Adrenal gland (tissue), 12 donors: ENCODE data around the gene MATR3. TPM values are rescaled to one million over a fixed set of nuclear protein-coding genes. Genes with fewer than 3 reads are reported as not detected.
A peak's percentile ranks its signal among the peaks of the same experiment; 100 is the strongest.

Source experiments
- DNase-seq, 7 donors: peaks; one replicate each; pipeline ENCODE4 v3.0.0-alpha.2; 2019 to 2020
- H3K27ac ChIP-seq, 5 donors: fragments of 200-600 bp; sonication (generic) in 4 of 5; 1 replicate in 3 of 5; 2 replicates in 2 of 5; pipeline versions ENCODE4 v1.5.1 to v1.8.0; 2016 to 2020; ENCODE audit warnings: mild to moderate bottlenecking in 1 of 5
- H3K27me3 ChIP-seq: fragments of 200-600 bp; 2 replicates; pipeline ENCODE4 v1.8.0; 2021
- H3K36me3 ChIP-seq, 2 donors: fragments of 200-600 bp; replicated peaks in 1 of 2; 1 replicate in 1 of 2; 2 replicates in 1 of 2; pipeline versions ENCODE4 v1.5.1 to v1.8.0; 2018 to 2022
- H3K4me1 ChIP-seq, 2 donors: fragments of 200-600 bp; replicated peaks in 1 of 2; 1 replicate in 1 of 2; 2 replicates in 1 of 2; pipeline versions ENCODE4 v1.5.1 to v1.8.0; 2018 to 2021
- H3K4me3 ChIP-seq, 4 donors: fragments of 200-600 bp; sonication (generic) in 3 of 4; one replicate each; pipeline ENCODE4 v1.5.1; 2016 to 2018
- H3K9me3 ChIP-seq, 3 donors: fragments of 200-600 bp; sonication (generic) in 1 of 3; replicated peaks in 1 of 3; 1 replicate in 2 of 3; 2 replicates in 1 of 3; pipeline versions ENCODE4 v1.5.1 to v1.8.0; 2016 to 2021
- CTCF ChIP-seq, 6 experiments: fragments of 450-650 bp in 4 of 6; fragments of 200-600 bp in 2 of 6; sonication (generic) in 1 of 6; IDR thresholded peaks; 1 replicate in 5 of 6; 2 replicates in 1 of 6; pipeline versions ENCODE4 v1.5.1 to v1.8.0; 2016 to 2021; ENCODE audit warnings: antibody characterized with exemption in 6 of 6, mild to moderate bottlenecking in 2 of 6, moderate library complexity in 1 of 6
- POLR2A ChIP-seq, 2 donors: fragments of 450-650 bp; IDR thresholded peaks; one replicate each; pipeline ENCODE4 v1.6.1; 2017; ENCODE audit warnings: antibody characterized with exemption in 2 of 2, mild to moderate bottlenecking in 2 of 2, moderate library complexity in 1 of 2
- WGBS, 4 donors: extraction: QIAGEN DNeasy Blood & Tissue Kit in 2 of 4; methylation state at CpG; one replicate each; pipeline versions ENCODE4 v1.1.5 to v1.1.7; 2013 to 2017; 5-methylcytosine and 5-hydroxymethylcytosine counted together
- intact Hi-C, 2 donors: fragments of 100-400 bp; cut with DNase I; formaldehyde crosslinking; loops; one replicate each; pipeline versions ENCODE4 v1.14.1 to v1.15.0; 2022 to 2023
- polyA plus RNA-seq, 3 donors: library from polyadenylated mRNA; stranded (reverse); fragments of 200-250 nt in 2 of 3; fragments of 350-450 nt in 1 of 3; fragmentation: Illumina TruSeq in 1 of 3; extraction: RNeasy Lipid Tissue Mini Kit (QIAGEN cat#74804) in 1 of 3; gene quantifications; one replicate each; pipeline ENCODE4 v1.2.3, GENCODE V29; 2013 to 2014
- total RNA-seq, 9 donors: library from RNA; depleted of rRNA in 4 of 9; stranded (reverse); fragments of >200 nt in 4 of 9; fragments of 120-200 nt in 1 of 9; fragmentation: NEBNext Ultra II Directional in 1 of 9; extraction: Animal tissue kit (Norgen Biotek cat#: 25700) in 1 of 9; gene quantifications; one replicate each; pipeline versions ENCODE4 v1.1.0 to v1.2.4, GENCODE V29; 2013 to 2023
- donor health status: healthy with polysubstance abuse.
- donor health status: Bipolar disorder and iron deficiency.
- donor health status: DM: yes; HTN: yes; CAD: no.
- donor health status: DM: no; HTN: no; CAD: no.
- donor health status: DM: no; HTN: no; CAD: no.
- donor health status: DM: yes; HTN: yes; CAD: no.

The MATR3 gene
- total and polyA plus RNA-seq, 12 donors, result 99.4 to 324 (median 176) TPM

- Histone ChIP-seq H3K9me3 (no peaks in the 10 kb centered on the region), H3K4me1 (no peaks in the 10 kb centered on the region), H3K4me3 (no peak overlapping the region), H3K36me3 (no peaks in the 10 kb centered on the region), H3K27ac (no peak overlapping the region), H3K27me3 (no peaks in the 10 kb centered on the region)
- no peak for TF ChIP-seq CTCF (IDR thresholded peaks at IDR 0.05)
- TF ChIP-seq POLR2A (IDR thresholded peaks at IDR 0.05), result no peak
- DNase-seq, result no peak
- 93 to 97% (median 95%) methylated on average over 5 of the region's 5 CpGs for WGBS, 4 donors
- intact Hi-C loops, result loop anchor here in 1 of 2 donors (10.0 kb wide), 2 partner anchors 52 to 162 kb away; no protein-coding TSS in a partner anchor
These were observed 36.7 kb upstream of the MATR3 start for GRCh38 chr5:139256820-139257219.

DNA sequence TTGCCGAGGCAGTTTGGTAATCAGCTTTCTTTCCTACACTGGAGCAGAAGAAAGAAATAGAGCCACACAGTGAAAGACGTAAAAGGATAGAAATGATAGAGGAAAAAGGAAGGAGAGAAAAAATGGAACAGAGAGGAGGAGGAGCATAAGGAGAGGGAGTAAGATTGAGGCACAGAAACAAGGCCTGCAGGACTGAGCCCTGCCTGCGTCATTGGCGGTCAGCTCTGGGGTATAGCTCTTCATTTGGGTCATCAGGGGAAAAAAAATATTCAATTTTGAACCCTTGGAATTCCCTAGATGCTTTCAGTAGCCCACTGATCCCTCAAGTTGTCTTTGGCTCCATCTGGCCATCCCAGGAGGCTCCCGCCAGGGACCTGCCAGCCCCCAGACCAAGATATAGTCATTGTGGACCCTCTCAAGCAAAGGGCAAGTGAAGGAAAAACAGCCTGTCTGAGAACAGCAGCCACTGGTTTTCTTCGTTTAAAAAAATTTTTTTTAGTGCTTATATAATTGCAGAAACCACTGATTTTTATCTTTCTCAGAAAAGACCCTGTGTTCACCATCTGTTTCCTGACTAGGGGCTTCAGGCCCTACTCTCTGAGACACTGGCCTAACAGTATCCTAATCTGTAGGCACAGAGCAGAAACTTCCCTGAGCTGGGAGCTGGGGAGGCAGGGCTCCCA lies 31.3 kb upstream of the MATR3 start:
- 52 to 58% (median 55%) methylated on average over 6 of the region's 6 CpGs for WGBS, 4 donors
- TF ChIP-seq CTCF (IDR thresholded peaks at IDR 0.05), result no peak
- no peak for TF ChIP-seq POLR2A (IDR thresholded peaks at IDR 0.05)
- Histone ChIP-seq H3K27me3 (no peaks in the 10 kb centered on the region), H3K4me3 (no peak overlapping the region), H3K36me3 (no peaks in the 10 kb centered on the region), H3K4me1 (peaks cover 0 to 12% of the 10 kb centered on the region in 2 donors), H3K9me3 (no peaks in the 10 kb centered on the region), H3K27ac (peak overlapping the region in 2 of 5 donors; percentile 23 to 27)
- intact Hi-C loops, result loop anchor here (5.0 to 10.0 kb wide), 3 partner anchors 617 to 677 kb away; no protein-coding TSS in a partner anchor
- no peak for DNase-seq

- H3K4me3 ChIP-seq, result no peak overlapping the region
- H3K36me3 ChIP-seq, result no peaks in the 10 kb centered on the region
- TF ChIP-seq POLR2A (IDR thresholded peaks at IDR 0.05), result no peak
- peak; percentile 74 to 97 (median 89) for TF ChIP-seq CTCF (IDR thresholded peaks at IDR 0.05)
- peak; percentile 87 to 97 (median 93) for DNase-seq
- no peaks in the 10 kb centered on the region for H3K9me3 ChIP-seq
- H3K4me1 ChIP-seq, result peaks cover 1 to 14% of the 10 kb centered on the region in 2 donors
- peak overlapping the region in 2 of 5 donors; percentile 13 to 27 for H3K27ac ChIP-seq
- no peaks in the 10 kb centered on the region for H3K27me3 ChIP-seq
- intact Hi-C loops, result loop anchor here (5.0 to 10.0 kb wide), 3 partner anchors 618 to 678 kb away; no protein-coding TSS in a partner anchor
- 22 to 41% (median 27%) methylated on average over 5 to 8 of the region's 8 CpGs for WGBS, 4 donors
These were observed 30.6 kb upstream of the MATR3 start for GRCh38 chr5:139262742-139263445.

DNA sequence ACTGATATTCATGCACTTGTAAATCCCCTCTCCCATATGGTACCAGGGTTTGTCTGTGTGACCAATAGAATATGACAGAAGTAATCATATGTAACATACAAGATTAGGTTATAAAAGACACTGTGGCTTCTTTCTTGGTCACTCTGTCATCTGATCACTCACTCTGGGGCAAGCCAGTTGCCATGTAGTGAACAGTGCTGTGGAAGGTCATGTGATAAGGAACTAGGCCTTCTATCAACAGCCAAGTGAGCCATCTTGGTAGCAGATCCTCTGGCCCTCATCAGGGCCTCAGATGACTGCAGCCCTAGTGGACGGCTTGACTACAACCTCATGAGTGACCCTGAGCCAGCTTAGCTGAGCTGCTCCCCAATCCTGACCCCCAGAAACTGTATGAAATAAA lies 30.0 kb upstream of the MATR3 start:
- TF ChIP-seq POLR2A (IDR thresholded peaks at IDR 0.05), result no peak
- no peak for TF ChIP-seq CTCF (IDR thresholded peaks at IDR 0.05)
- intact Hi-C loops, result loop anchor here (5.0 to 10.0 kb wide), 3 partner anchors 619 to 679 kb away; no protein-coding TSS in a partner anchor
- WGBS, 4 donors, result 33 to 52% (median 43%) methylated on average over 1 of the region's 1 CpG
- Histone ChIP-seq H3K9me3 (no peaks in the 10 kb centered on the region), H3K4me3 (no peak overlapping the region), H3K4me1 (peaks cover 8 to 20% of the 10 kb centered on the region in 2 donors), H3K27ac (no peak overlapping the region), H3K36me3 (no peaks in the 10 kb centered on the region), H3K27me3 (no peaks in the 10 kb centered on the region)
- DNase-seq, result no peak
